Stimulated activated CD4-positive, alpha-beta T cell treated with anti-CD3 and anti-CD28 coated beads, TNF-alpha, amount 100 ng/mL, for 4 hours (primary cell): ENCODE measurements around the gene TBC1D8.

Source experiments
- DNase-seq, 3 experiments: peaks; one replicate each; pipeline ENCODE4 v3.0.0-alpha.2; 2020; ENCODE audit warnings: low read depth in 3 of 3

Gene TBC1D8

GRCh38 chr2:100977511-100977910, 173.7 kb downstream of the TBC1D8 start:
- no peak for DNase-seq

- no peak for DNase-seq
Observed at GRCh38 chr2:100976645-100977391, 174.4 kb downstream of the TBC1D8 start.

- DNase-seq = no peak
Observed at GRCh38 chr2:100976061-100976460, 175.1 kb downstream of the TBC1D8 start.

DNA sequence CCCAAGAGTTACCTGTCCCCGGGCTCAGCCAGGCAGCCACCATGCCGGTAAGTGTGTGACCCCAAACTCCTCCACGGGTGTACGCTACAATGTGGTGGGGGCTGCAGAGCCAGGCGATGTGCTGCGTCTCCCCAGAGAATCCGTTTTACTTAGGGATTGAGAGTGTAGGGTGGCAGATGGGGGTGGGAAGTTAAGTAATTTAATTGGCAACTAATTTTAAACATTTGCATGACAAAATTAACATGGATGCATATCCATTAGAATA, 175.7 kb downstream of the TBC1D8 start:
- no peak for DNase-seq

- DNase-seq = no peak
Observed at GRCh38 chr2:100974712-100975520, 176.3 kb downstream of the TBC1D8 start.

- no peak for DNase-seq
Observed at GRCh38 chr2:100972452-100972851, 178.7 kb downstream of the TBC1D8 start.

DNA sequence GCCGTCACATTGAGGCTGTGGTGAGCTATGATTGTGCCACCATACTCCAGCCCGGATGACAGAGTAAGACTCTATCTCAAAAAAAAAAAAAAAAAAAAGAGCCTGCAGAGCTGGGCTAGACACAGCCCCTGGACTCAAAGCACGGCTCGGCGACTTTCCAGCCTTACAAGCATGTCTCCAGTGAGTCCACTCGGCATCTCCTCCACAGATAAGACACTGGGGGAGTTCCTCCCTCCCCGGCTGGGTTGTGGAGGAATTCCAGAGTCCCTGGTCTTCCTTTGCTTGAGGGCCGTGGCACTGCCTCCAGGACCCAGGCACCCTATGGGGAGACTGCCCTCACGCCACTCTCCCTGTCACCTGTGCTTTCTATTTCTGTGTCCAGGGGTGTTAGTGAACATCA, 180.0 kb downstream of the TBC1D8 start:
- no peak for DNase-seq

GRCh38 chr2:100969998-100970397, 181.2 kb downstream of the TBC1D8 start:
- no peak for DNase-seq

GRCh38 chr2:100968146-100969145, 182.7 kb downstream of the TBC1D8 start:
- DNase-seq = no peak

DNA sequence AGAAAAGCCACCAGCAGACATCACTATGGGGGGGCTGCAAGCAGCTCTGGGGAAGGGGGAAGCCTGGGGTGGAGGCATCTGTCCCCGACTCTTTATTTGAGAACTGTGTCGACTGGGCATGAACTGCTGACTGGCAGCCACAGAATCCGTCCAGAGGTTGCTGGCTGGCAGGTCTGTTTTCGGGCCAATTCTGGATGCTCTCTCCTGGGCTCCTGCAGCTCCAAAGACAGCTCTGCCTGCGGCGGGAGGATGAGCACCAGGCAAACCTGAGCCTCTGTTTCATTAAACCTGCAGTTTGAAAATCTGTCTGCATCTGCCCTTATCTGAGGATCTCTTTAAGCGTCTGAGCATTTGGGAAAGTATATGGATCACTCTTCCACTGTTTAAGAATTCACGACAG, 183.5 kb downstream of the TBC1D8 start:
- no peak for DNase-seq

DNA sequence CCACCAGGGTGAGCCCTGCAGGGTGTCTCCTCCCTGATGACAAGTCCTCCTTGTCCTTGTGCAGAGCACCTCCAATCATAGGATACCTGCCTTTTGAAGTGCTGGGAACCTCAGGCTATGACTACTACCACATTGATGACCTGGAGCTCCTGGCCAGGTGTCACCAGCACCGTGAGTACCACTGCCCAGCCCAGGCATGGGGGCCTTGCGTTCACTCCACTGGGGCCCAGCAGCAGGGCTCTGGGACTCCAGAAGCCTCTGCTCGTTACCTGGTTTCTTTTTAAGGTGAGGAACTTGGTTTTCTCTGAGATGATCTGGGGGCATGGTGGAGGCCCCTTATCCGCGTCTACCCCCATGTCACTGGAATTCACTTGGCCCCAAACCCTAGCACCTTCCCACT, 185.6 kb downstream of the TBC1D8 start:
- no peak for DNase-seq

DNA sequence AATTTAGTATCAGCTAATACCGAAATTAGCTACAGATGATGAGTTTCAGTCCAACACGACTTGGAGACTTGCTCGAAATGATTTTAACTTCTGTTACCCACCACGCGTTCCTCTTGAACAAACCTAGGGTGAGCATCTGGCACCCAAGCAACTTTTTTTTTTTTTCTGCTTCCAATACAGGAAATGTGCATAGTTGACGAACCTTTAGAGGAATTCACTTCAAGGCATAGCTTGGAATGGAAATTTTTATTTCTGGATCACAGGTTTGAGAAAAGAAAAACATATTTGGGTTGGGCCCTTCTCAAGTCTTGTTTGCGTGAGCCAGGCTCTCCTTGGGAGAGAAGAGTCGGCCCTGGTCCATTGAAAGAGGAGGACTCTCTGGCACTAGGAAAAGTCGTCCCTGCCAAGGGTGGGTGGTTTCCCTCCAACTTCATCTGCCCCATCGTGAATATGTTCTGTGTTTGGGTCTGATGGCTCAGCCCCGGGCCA, 186.5 kb downstream of the TBC1D8 start:
- DNase-seq = no peak

DNA sequence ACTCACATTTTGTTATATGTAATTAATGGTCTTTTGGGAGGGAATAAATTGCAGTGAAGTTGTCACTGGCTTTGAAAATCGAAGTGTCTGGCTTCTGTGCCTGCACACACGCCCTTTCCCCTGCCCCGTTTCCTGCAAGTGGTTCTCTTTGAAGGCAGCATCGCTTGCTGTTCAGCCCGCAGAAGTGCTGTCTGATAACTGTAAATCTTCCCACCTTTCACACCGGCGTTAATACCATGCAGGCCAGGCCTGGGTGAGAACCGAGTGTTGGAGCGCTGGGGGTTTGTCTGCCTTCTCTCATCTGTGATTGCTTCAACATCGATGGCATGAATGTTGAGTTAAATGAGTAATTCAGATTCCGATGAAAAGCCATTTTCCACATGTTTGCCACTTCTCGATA, 187.0 kb downstream of the TBC1D8 start:
- DNase-seq = no peak

- DNase-seq = no peak
Observed at GRCh38 chr2:100963026-100963375, 188.2 kb downstream of the TBC1D8 start.

- DNase-seq = no peak
Observed at GRCh38 chr2:100962366-100963025, 188.7 kb downstream of the TBC1D8 start.

DNA sequence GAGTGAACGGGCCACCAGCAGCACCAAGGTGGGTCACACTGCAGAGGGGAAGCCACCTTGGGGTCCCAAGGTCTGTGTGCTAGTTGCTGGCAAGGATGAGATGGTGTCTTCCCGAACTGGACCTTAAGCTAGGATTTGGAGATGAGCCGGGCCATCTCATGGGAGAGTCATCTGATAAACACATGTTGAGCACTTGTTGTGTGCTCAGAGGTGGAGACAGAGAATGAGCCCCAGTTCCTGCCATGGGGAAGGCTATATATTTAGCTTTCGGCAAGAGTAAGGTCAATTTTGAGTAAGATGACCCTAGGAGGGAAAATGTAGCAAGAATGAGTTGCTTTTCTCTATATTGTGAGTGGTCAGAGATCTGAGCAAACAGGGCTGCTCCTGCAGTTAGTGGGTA, 190.5 kb downstream of the TBC1D8 start:
- DNase-seq = no peak

GRCh38 chr2:100959225-100959880, 191.8 kb downstream of the TBC1D8 start:
- DNase-seq = no peak

- no peak for DNase-seq
Observed at GRCh38 chr2:100957996-100958653, 193.1 kb downstream of the TBC1D8 start.
